HTERT RPE-1 (cell line): ENCODE measurements around the gene SAA4.
"Not testable (repeated sequence)": the region's sequence is repeated elsewhere in the genome, so short reads cannot be mapped to it uniquely, and the experiment has no call there.

ENCODE experiments used
- in situ Hi-C: fragments of 300-500 bp; cut with MboI; formaldehyde crosslinking; loops from 4 replicates; pipeline ENCODE4 v1.14.3; 2020; ENCODE audit warnings: low sequenced_read_pairs

The SAA4 gene, protein sequence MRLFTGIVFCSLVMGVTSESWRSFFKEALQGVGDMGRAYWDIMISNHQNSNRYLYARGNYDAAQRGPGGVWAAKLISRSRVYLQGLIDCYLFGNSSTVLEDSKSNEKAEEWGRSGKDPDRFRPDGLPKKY

DNA sequence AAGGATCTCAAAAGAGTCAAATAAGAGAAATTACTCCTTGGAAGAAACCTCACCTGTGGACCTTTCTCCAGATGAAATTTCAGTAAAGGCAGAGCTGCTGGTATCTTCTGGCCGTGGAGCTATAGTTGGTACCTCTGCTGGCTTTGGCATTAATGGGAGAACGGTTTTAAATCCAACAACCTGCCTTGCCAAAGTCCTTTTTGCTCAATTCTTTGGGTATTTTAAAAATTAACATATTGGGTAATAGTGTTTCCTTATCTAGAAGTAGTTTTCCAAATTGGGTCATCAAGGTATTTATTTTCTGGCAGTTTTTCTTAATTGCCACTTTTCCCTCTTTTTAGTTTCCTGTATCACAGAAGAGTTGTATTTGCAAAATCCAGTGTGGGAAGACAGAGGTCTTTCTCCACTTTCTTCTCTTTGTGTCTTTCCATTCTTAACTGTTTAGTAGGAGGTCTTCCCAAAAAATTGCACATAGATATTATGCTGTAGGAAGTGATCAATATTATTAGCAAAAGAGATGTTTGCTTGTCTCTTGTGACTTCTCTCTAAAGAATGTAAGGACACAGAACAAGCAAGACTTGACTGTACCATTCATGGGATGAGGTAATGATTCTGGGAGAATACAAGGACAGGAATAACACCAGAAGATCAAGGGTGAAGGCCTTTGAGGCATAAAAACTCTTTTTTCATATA lies at the start of gene SAA4:
Gene SAA4 (minus strand): TSS at position 139 of the 693 bp plus-strand sequence. CDS start 876 bp downstream, outside the sequence.
- in situ Hi-C loops: no loop called here

DNA sequence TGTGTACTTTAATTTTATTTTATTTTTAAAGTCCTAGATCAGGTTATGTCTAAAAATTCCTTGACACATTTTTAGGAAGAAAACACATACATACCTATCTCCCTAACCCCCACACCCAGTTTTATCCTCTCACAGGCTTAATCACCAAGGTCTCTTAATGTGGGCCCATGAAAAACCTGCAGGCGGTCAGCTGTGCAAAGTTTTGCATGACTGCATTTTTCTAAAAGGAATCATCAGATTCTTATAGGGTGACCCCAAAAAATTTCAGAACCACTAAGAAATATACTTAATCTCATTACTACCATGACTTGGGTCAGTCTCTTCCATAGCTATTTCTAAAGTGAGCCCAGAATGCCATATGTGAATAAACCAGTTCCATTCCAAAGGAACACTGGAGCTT lies 49.2 kb upstream of the SAA4 start:
- in situ Hi-C loops: no loop called here

DNA sequence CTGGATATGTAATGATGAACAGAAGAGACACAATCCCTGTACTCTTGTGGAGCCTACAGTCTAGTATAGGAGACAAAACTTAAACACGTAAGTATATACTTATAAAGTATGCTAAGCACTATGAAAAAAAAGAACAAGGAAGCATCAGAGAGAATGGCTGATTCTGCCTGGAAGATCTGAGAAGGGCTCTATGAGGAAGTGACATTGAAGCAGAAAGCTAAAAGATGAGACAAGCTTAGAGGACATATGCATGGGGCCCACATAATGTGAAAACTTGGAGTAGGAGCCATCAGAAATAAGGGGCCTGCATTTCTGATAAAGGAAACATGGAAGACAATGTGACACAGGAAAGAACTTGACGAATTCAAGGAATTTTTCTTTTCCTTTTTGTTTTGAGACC lies 46.0 kb upstream of the SAA4 start:
- in situ Hi-C loops: no loop called here

DNA sequence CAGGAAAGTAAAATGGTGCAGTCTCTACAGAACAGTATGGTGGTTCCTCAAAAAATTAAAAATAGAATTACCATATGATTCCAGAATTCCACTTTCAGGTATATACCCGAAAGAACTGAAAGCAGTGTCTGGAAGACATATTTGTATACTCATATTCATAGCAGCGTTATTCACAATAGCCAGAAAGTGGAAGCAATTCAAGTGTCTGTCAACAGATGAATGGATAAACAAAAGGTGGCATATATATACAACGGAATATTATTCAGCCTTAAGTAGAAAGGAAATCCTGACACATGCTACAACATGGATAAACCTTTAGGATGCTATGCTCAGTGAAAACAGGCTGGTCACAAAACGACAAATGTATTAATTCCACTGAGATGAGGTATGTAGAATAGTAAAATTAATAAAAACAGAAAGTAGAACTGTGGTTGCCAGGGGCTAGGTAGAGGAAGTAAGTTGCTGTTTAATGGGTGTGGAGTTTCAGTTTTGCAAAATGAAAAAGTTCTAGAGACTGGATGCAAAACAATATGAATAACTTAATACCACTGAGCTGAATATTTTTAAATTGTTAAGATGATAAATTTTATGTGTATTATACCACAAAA lies 43.9 kb upstream of the SAA4 start:
- in situ Hi-C loops: no loop called here

- in situ Hi-C loops: no loop called here
Observed at GRCh38 chr11:18277565-18278271, 41.1 kb upstream of the SAA4 start.

DNA sequence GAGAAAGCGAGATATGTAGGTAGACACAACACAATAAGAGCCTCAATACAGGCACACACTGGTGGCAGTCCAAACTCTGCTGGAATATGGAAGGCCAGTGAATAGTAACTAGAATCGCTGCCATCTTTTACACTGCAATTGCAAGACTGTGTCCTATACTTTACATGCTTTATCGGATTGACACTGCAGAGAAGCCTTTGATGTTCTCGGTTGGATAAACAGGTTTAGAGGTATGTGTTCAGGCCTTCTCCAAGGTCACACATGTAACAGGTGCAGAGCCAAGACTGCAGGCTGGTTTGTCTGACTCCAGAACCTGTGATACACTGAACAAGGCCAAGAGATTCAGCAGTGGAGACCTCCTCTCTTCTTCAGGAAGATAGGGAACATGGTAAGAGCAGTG lies 34.6 kb upstream of the SAA4 start:
- in situ Hi-C loops: no loop called here

DNA sequence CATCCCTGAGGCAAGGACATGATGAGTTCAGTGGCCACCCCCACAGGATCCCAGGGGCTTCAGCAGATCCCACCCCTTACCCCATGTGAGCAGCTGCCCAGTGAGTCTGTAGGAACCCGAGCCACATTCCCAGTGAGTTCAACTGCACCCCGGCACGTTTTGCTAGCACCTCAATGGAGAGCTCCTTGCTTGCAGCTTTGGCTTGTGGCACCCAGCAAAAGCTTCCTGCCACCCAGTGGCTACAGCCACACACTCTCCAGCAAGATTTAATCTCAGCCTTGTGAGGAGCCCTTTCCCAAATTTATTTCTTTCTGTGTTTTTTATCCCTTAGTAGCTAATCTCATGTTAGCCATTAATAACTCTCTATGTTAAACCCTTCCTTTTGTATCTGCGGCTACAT lies 33.5 kb upstream of the SAA4 start:
- in situ Hi-C loops: no loop called here

GRCh38 chr11:18269252-18269651 lies 32.6 kb upstream of the SAA4 start:
- in situ Hi-C loops: not testable (repeated sequence)

DNA sequence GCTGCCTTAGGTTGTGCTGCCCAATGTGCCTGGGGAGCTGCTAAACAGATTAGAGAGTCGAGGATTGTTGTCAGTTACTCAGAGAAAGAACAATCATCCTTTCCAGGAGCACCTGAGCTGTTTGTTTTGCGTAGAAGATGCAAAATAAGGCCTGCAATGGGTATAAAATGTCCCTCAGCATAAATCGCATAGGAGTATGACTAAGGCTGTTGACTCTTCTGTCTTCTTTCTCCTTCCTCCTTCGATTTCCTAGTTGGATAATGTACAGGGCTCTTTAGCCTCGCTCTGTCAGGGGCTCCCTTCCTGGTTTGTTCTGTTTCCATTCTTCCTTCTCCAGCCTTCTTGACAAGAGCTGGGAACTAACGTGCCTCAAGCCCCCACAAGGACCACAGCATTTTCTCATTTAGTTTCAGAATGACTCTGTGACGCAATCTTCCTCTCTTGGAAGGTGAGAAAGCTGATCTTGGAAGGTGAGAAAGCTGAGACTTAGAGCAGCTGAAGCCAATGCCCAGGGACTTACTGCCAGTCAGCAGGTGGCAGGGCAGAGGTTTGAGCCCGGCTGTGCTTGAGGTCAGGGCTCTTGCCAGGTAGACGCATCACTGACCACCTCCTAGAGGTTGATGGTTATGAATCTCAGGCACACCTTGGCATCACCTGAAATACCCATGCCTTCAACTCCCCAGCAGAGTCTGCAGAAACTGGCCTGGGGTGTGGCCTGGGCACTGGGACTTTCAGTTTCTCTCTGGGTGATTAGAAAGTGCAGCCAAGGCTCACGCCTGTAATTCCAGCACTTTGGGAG lies 30.9 kb upstream of the SAA4 start:
- in situ Hi-C loops: not testable (repeated sequence)

DNA sequence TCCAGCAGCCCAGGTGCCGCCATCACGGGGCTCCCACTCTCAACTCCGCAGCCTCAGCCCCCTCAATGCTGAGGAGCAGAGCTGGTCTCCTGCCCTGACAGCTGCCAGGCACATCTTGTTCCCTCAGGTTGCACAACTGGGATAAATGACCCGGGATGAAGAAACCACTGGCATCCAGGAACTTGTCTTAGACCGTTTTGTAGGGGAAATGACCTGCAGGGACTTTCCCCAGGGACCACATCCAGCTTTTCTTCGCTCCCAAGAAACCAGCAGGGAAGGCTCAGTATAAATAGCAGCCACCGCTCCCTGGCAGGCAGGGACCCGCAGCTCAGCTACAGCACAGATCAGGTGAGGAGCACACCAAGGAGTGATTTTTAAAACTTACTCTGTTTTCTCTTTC lies 29.3 kb upstream of the SAA4 start, which contains the start of gene SAA1:
Gene SAA1 (plus strand): TSS at position 316 of the 400 bp plus-strand sequence. CDS start 624 bp downstream, outside the sequence.
- in situ Hi-C loops: no loop called here

- in situ Hi-C loops: no loop called here
Observed at GRCh38 chr11:18264677-18265555, 28.3 kb upstream of the SAA4 start.

GRCh38 chr11:18264035-18264434 lies 27.4 kb upstream of the SAA4 start:
- in situ Hi-C loops: no loop called here

DNA sequence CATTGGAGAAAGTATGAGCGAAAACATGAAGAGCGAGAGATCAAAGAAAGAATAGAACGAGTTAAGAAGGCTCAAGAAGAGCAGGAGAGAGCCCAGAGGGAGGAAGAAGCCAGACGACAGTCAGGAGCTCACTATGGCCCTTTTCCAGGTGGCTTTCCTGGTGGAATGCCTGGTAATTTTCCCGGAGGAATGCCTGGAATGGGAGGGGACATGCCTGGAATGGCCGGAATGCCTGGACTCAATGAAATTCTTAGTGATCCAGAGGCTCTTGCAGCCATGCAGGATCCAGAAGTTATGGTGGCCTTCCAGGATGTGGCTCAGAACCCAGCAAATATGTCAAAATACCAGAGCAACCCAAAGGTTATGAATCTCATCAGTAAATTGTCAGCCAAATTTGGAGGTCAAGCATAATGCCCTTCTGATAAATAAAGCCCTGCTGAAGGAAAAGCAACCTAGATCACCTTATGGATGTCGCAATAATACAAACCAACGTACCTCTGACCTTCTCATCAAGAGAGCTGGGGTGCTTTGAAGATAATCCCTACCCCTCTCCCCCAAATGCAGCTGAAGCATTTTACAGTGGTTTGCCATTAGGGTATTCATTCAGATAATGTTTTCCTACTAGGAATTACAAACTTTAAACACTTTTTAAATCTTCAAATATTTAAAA lies 26.2 kb upstream of the SAA4 start:
- in situ Hi-C loops: not testable (repeated sequence)

DNA sequence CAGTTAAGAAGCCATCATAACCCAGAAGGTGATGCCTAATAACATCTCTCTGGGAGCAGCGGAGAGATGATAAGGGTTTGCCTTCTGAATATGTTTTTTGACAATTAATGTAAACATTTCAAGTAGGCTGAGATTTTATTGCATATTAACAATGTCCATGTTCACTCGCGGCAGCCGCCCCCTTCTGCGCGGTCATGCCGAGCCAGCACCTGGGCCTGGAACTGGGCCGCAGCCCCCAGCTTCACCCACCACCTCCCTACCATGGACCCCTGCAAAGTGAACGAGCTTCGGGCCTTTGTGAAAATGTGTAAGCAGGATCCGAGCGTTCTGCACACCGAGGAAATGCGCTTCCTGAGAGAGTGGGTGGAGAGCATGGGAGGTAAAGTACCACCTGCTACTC lies 25.1 kb upstream of the SAA4 start:
- in situ Hi-C loops: no loop called here

DNA sequence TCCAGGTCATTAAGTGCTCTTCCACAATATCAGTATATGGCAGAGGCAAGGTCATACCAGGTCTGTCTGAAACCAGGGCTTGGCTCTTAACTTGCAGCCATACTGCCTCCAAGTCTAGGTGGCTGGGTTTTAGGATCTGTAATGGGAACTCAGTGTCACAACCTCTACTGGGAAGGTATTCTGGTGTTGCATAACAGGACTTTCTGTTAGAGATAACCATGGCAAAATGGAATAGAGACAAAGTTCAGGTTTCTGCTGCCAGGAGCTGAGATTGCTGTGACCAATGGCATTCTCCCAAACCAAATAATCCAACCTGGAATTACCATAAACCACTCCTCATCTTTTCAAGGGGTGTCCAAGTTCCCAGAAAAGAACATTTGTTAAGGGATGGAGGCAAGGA lies 22.7 kb upstream of the SAA4 start:
- in situ Hi-C loops: no loop called here

- in situ Hi-C loops: no loop called here
Observed at GRCh38 chr11:18254781-18255361, 18.3 kb upstream of the SAA4 start.

DNA sequence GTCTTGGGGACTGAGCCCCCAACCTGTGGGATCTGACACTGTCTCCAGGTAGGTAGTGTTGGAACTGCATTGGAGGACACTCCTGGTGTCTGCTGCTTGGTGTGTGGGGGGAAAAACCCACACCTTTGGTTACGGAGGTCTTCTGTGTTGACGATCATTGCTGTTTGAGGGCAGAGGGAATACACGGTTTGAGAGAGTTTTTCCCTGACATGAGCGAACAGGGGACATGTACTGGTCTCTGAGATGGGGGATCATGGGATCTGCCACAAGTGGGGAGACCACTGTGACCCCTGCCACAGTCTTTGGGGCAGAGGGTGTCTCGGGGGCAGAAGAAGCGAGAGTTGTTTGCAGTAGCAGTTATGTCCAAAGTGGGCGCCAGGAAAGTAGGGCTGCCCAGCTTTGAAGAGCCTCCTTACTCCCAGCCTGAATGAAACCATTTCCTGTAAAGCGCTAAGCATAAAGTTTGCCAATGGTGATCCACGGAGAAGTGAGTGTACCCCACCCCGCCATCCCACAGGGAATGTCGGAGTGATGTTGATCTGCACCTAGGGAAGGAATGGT lies 17.3 kb upstream of the SAA4 start:
- in situ Hi-C loops: no loop called here

GRCh38 chr11:18253233-18253632 lies 16.6 kb upstream of the SAA4 start:
- in situ Hi-C loops: no loop called here

- in situ Hi-C loops: no loop called here
Observed at GRCh38 chr11:18248561-18248960, 12.0 kb upstream of the SAA4 start, which contains the start of gene SAA2. SAA2 (minus strand) TSS chr11:18248668; CDS start chr11:18248011, 657 bp downstream.
